Spleen (tissue), 11 donors: ENCODE results near the gene TBC1D9. TPM values are rescaled to one million over a fixed set of nuclear protein-coding genes. Genes with fewer than 3 reads are reported as not detected.

ENCODE experiments used
- DNase-seq: peaks from one replicate; pipeline ENCODE4 v3.0.0-alpha.2; 2020
- H3K27ac ChIP-seq, 8 donors: fragments of 200-600 bp; sonication (generic) in 7 of 8; 1 replicate in 4 of 8; 2 replicates in 4 of 8; pipeline versions ENCODE4 v1.5.0 to v1.8.0; 2016 to 2021; ENCODE audit warnings: inconsistent platforms in 4 of 8, mild to moderate bottlenecking in 4 of 8, moderate library complexity in 1 of 8
- H3K27me3 ChIP-seq, 7 donors: fragments of 200-600 bp; sonication (generic) in 6 of 7; replicated peaks in 1 of 7; 1 replicate in 4 of 7; 2 replicates in 3 of 7; pipeline versions ENCODE4 v1.5.0 to v1.8.0; 2016 to 2021; ENCODE audit warnings: inconsistent platforms in 3 of 7, mild to moderate bottlenecking in 1 of 7
- H3K36me3 ChIP-seq, 6 donors: fragments of 200-600 bp; sonication (generic) in 5 of 6; 1 replicate in 4 of 6; 2 replicates in 2 of 6; pipeline versions ENCODE4 v1.5.0 to v1.8.0; 2016 to 2021; ENCODE audit warnings: inconsistent platforms in 2 of 6
- H3K4me1 ChIP-seq, 6 donors: fragments of 200-600 bp; sonication (generic) in 5 of 6; 1 replicate in 3 of 6; 2 replicates in 3 of 6; pipeline versions ENCODE4 v1.5.0 to v1.8.0; 2016 to 2021; ENCODE audit warnings: inconsistent platforms in 3 of 6
- H3K4me3 ChIP-seq, 8 donors: fragments of 200-600 bp; sonication (generic) in 7 of 8; 1 replicate in 4 of 8; 2 replicates in 4 of 8; pipeline versions ENCODE4 v1.5.0 to v1.8.0; 2016 to 2021; ENCODE audit warnings: inconsistent platforms in 4 of 8, mild to moderate bottlenecking in 4 of 8, moderate library complexity in 2 of 8
- H3K9me3 ChIP-seq, 8 donors: fragments of 200-600 bp; sonication (generic) in 7 of 8; 1 replicate in 4 of 8; 2 replicates in 4 of 8; pipeline versions ENCODE4 v1.5.0 to v1.8.0; 2016 to 2021; ENCODE audit warnings: inconsistent platforms in 4 of 8
- POLR2A ChIP-seq, 3 donors: fragments of 450-650 bp; IDR thresholded peaks; one replicate each; pipeline ENCODE4 v1.5.1; 2017; ENCODE audit warnings: antibody characterized with exemption in 3 of 3, mild to moderate bottlenecking in 1 of 3
- POLR2AphosphoS5 ChIP-seq, 3 donors: sonication (generic); formaldehyde crosslinking; IDR thresholded peaks; one replicate each; pipeline ENCODE4 v1.5.1; 2017; ENCODE audit warnings: antibody characterized with exemption in 3 of 3
- WGBS, 5 donors: extraction: QIAGEN DNeasy Blood & Tissue Kit in 3 of 5; methylation state at CpG; one replicate each; pipeline versions ENCODE4 v1.1.5 to v1.1.7; 2013 to 2018; 5-methylcytosine and 5-hydroxymethylcytosine counted together
- intact Hi-C: fragments of 100-400 bp; cut with DNase I; formaldehyde crosslinking; loops from one replicate; pipeline ENCODE4 v1.15.0; 2023; ENCODE audit warnings: low total_unique reads
- polyA plus RNA-seq, 3 donors: library from polyadenylated mRNA; stranded (reverse); fragments of 200-250 nt; gene quantifications; one replicate each; pipeline ENCODE4 v1.2.1, GENCODE V29; 2013
- total RNA-seq, 7 donors: library from RNA; depleted of rRNA in 3 of 7; stranded (reverse); fragments of >200 nt in 3 of 7; fragmentation: NEBNext Ultra II Directional in 4 of 7; extraction: Animal tissue kit (Norgen Biotek cat#: 25700) in 4 of 7; gene quantifications; one replicate each; pipeline versions ENCODE4 v1.1.0 to v1.2.1, GENCODE V29; 2016 to 2021
- TF ChIP-seq, protein P1 (sequence below), 11 experiments: fragments of 200-600 bp in 7 of 11; fragments of 450-650 bp in 4 of 11; sonication (generic) in 4 of 11; IDR thresholded peaks in 8 of 11; conservative IDR thresholded peaks in 3 of 11; 1 replicate in 7 of 11; 2 replicates in 4 of 11; pipeline versions ENCODE4 v1.4.0 to v1.8.0; 2016 to 2021; ENCODE audit warnings: antibody characterized with exemption in 11 of 11, inconsistent platforms in 4 of 11, mild to moderate bottlenecking in 1 of 11
- donor health status: healthy with polysubstance abuse.
- donor health status: DM: no; HTN: no; CAD: no; lungs with moderate emphysema.
- donor health status: DM: no; HTN: no; CAD: no.
- donor health status: Bipolar disorder and iron deficiency.
- donor health status: healthy.
- donor health status: DM: no; HTN: no; CAD: no.
- donor health status: DM: yes; HTN: yes; CAD: no.

The TBC1D9 gene
- total and polyA plus RNA-seq, 10 donors: 11.6 to 99.1 (median 77.2) TPM

DNA sequence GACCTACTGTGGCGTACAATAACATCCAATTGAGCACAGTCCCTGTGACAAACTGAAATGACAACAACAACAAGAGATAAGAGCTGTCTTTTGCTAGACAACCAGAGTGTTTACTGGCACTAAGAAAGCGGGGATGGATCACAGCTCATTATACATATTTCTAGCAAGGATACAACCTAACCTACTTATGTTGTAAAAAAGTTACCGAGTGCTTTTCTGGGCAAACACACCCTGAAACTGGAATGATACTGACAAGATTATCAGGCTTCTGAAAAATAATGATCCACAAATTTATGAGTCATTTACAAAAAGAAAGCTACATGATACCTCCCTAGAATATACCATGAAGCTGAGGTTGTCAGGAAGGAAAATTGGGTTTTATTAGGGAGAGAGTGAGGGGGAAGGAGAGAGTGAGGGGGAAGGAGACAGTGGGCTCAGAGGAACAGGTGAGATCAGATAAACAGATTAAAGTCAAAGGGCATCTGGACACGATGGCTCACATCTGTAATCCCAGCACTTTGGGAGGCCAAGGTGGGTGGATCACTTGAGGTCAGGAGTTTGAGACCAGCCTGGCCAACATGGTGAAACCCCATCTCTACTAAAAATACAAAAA, 20.3 kb downstream of the TBC1D9 start:
- H3K4me3 ChIP-seq: no peak overlapping the region
- WGBS, 5 donors: 88 to 94% (median 89%) methylated on average over 4 of the region's 4 CpGs
- intact Hi-C loops: no loop called here

GRCh38 chr4:140735317-140735716, 20.9 kb downstream of the TBC1D9 start:
- Histone ChIP-seq H3K27me3 (no peaks in the 10 kb centered on the region), H3K4me1 (peaks cover 0 to 64% (median 44%) of the 10 kb centered on the region in 6 donors), H3K36me3 (no peaks in the 10 kb centered on the region), H3K27ac (no peak overlapping the region), H3K4me3 (no peak overlapping the region), H3K9me3 (no peaks in the 10 kb centered on the region)
- DNase-seq: no peak
- 87 to 96% (median 89%) methylated on average over 2 of the region's 2 CpGs for WGBS, 5 donors
- intact Hi-C loops: no loop called here
- no peak for TF ChIP-seq POLR2A (IDR thresholded peaks at IDR 0.05)

More for the DNA sequence above, 20.3 kb downstream of the TBC1D9 start:
- TF ChIP-seq POLR2A (IDR thresholded peaks at IDR 0.05): no peak
- TF ChIP-seq, protein P1, sequence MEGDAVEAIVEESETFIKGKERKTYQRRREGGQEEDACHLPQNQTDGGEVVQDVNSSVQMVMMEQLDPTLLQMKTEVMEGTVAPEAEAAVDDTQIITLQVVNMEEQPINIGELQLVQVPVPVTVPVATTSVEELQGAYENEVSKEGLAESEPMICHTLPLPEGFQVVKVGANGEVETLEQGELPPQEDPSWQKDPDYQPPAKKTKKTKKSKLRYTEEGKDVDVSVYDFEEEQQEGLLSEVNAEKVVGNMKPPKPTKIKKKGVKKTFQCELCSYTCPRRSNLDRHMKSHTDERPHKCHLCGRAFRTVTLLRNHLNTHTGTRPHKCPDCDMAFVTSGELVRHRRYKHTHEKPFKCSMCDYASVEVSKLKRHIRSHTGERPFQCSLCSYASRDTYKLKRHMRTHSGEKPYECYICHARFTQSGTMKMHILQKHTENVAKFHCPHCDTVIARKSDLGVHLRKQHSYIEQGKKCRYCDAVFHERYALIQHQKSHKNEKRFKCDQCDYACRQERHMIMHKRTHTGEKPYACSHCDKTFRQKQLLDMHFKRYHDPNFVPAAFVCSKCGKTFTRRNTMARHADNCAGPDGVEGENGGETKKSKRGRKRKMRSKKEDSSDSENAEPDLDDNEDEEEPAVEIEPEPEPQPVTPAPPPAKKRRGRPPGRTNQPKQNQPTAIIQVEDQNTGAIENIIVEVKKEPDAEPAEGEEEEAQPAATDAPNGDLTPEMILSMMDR (IDR thresholded peaks at IDR 0.05 in 8 of 11, conservative IDR thresholded peaks at IDR 0.05 in 3 of 11): no peak
- Histone ChIP-seq H3K36me3 (no peaks in the 10 kb centered on the region), H3K4me1 (peaks cover 0 to 64% (median 46%) of the 10 kb centered on the region in 6 donors), H3K9me3 (no peaks in the 10 kb centered on the region), H3K27ac (no peak overlapping the region), H3K27me3 (no peaks in the 10 kb centered on the region)
- DNase-seq: no peak

GRCh38 chr4:140732780-140733179, 23.4 kb downstream of the TBC1D9 start:
- no peaks in the 10 kb centered on the region for H3K27me3 ChIP-seq
- intact Hi-C loops: no loop called here
- WGBS, 5 donors: 68 to 85% (median 75%) methylated on average over 2 of the region's 2 CpGs
- no peaks in the 10 kb centered on the region for H3K36me3 ChIP-seq
- H3K4me3 ChIP-seq: no peak overlapping the region
- H3K27ac ChIP-seq: no peak overlapping the region
- H3K4me1 ChIP-seq: peaks cover 11 to 69% (median 55%) of the 10 kb centered on the region in 6 donors
- DNase-seq: no peak
- H3K9me3 ChIP-seq: no peaks in the 10 kb centered on the region
- TF ChIP-seq, protein P1 (IDR thresholded peaks at IDR 0.05 in 8 of 11, conservative IDR thresholded peaks at IDR 0.05 in 3 of 11): no peak
- TF ChIP-seq POLR2A (IDR thresholded peaks at IDR 0.05) (no peak), POLR2AphosphoS5 (IDR thresholded peaks at IDR 0.05) (no peak)

DNA sequence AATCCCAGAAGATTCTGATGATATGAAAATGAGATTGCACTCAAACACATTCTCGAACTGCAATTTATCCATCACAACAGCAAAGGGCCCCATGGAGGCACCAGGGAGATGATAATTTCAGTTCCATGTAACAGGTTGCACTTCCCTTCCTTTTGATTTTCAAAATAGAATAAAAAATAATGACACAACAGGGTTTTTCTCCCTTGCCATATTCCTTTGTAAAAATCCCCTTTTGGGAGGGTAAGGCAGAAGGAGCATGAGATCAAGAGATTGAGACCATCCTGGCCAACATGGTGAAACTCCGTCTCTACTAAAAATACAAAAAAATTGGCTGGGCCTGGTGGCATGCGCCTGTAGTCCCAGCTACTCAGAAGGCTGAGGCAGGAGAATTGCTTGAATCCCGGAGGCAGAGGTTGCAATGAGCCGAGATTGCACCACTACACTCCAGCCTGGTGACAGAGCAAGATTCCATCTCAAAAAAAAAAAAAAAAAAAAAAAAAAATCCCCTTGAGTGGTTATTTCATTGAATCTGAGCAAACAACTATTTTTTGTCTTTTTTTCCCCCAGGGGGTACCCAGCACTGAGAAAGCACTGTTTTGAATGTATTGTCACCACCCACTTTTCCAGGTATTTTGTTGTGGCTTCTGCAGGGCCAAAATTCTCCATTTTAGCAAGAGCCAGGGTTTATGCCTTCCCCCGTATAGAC, 26.7 kb downstream of the TBC1D9 start:
- 86 to 90% (median 86%) methylated on average over 6 of the region's 6 CpGs for WGBS, 5 donors
- Histone ChIP-seq H3K27ac (peak overlapping the region in 1 of 8 donors; percentile 29), H3K27me3 (no peaks in the 10 kb centered on the region), H3K4me1 (peaks cover 18 to 77% (median 44%) of the 10 kb centered on the region in 6 donors), H3K36me3 (no peaks in the 10 kb centered on the region), H3K9me3 (no peaks in the 10 kb centered on the region), H3K4me3 (no peak overlapping the region)
- TF ChIP-seq POLR2A (IDR thresholded peaks at IDR 0.05) (no peak), POLR2AphosphoS5 (IDR thresholded peaks at IDR 0.05) (no peak)
- TF ChIP-seq, protein P1 (IDR thresholded peaks at IDR 0.05 in 8 of 11, conservative IDR thresholded peaks at IDR 0.05 in 3 of 11): no peak
- DNase-seq: no peak
- intact Hi-C loops: no loop called here
